ENCODE results near the gene UTS2B. TPM values are rescaled to one million over a fixed set of nuclear protein-coding genes. Genes with fewer than 3 reads are reported as not detected.

The UTS2B gene
- total and polyA plus RNA-seq, 9 donors, result 0.60 to 1.0 (median 0.92) TPM

DNA sequence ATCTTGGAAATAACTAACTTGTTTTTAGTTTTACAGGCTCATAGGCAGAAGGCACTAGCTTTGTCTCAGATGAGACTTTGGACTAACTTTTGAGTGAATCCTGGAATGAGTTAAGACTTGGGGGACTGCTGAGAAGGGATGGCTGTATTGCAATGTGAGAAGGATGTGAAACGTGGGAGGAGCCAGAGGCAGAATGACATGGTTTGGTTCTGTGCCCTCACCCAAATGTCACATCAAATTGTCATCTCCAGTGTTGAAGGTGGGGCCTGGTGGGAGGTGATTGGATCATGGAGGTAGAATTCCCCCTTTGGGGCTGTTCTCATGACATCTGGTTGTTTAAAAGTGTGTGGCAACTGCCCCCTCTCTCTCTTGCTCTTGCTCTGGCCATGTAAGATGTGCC, 29.9 kb downstream of the UTS2B start:
- Histone ChIP-seq H3K9me3 (no peaks in the 10 kb centered on the region), H3K4me3 (no peak overlapping the region), H3K4me1 (ENCODE audit: insufficient read depth) (no peaks in the 10 kb centered on the region), H3K27ac (no peak overlapping the region), H3K27me3 (no peaks in the 10 kb centered on the region), H3K36me3 (no peaks in the 10 kb centered on the region)
- WGBS, 3 donors, result 58 to 66% (median 63%) methylated on average over 1 of the region's 1 CpG
- intact Hi-C loops (cut with DNase I), result no loop called here
- no peak for DNase-seq
- no peak for TF ChIP-seq EP300 (IDR thresholded peaks at IDR 0.05)
- no peak for TF ChIP-seq POLR2A (IDR thresholded peaks at IDR 0.05)
- TF ChIP-seq, protein P1, sequence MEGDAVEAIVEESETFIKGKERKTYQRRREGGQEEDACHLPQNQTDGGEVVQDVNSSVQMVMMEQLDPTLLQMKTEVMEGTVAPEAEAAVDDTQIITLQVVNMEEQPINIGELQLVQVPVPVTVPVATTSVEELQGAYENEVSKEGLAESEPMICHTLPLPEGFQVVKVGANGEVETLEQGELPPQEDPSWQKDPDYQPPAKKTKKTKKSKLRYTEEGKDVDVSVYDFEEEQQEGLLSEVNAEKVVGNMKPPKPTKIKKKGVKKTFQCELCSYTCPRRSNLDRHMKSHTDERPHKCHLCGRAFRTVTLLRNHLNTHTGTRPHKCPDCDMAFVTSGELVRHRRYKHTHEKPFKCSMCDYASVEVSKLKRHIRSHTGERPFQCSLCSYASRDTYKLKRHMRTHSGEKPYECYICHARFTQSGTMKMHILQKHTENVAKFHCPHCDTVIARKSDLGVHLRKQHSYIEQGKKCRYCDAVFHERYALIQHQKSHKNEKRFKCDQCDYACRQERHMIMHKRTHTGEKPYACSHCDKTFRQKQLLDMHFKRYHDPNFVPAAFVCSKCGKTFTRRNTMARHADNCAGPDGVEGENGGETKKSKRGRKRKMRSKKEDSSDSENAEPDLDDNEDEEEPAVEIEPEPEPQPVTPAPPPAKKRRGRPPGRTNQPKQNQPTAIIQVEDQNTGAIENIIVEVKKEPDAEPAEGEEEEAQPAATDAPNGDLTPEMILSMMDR (IDR thresholded peaks at IDR 0.05), result no peak

DNA sequence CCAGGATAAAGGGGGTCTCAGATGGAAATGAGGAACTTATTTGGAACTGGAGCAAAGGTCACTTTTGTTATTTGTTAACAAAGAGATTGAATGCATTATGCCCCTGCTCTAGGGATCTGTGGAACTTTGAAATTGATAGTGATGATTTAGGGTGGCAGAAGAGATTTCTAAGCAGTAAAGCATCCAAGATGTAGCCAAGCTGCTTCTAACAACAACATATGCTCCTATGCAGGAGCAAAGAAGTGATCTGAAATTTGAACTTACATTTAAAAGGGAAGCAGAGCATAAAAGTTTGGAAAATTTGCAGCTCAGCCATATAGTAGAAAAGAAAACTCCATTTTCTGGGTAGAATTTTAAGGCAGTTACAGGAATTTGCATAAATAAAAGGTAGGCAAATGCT, 31.5 kb downstream of the UTS2B start:
- no peak for DNase-seq
- no peak overlapping the region for H3K4me3 ChIP-seq
- H3K9me3 ChIP-seq, result no peaks in the 10 kb centered on the region
- intact Hi-C loops (cut with DNase I), result no loop called here
- no peaks in the 10 kb centered on the region for H3K36me3 ChIP-seq
- TF ChIP-seq, protein P1 (IDR thresholded peaks at IDR 0.05), result no peak
- no peak for TF ChIP-seq EP300 (IDR thresholded peaks at IDR 0.05)
- no peak for TF ChIP-seq POLR2A (IDR thresholded peaks at IDR 0.05)
- H3K27ac ChIP-seq, result no peak overlapping the region
- no peaks in the 10 kb centered on the region for H3K4me1 ChIP-seq (ENCODE audit: insufficient read depth)
- no peaks in the 10 kb centered on the region for H3K27me3 ChIP-seq

DNA sequence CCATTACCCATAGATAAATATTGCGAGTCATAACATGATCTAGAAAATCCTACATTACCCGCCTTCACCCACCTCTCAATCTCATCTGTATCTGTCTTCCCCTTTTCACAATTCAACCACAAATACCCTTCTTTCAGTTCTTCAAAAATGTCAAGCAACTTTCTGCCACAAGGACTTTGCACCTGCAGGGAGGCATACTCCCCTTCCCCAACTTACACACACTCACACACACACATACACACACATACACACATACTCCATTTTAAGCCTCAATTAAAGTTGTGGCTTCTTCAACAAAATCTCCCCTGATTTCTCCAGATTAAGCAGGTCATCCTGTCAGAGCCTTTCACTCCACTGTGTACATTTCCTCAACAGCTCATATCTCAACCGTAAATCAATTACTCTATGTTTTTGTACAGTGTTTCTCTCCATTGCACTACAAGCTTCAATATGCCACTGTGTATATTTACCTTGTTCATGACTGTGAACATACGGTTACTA, 34.2 kb downstream of the UTS2B start:
- no peak for TF ChIP-seq POLR2A (IDR thresholded peaks at IDR 0.05)
- no peak for TF ChIP-seq EP300 (IDR thresholded peaks at IDR 0.05)
- TF ChIP-seq, protein P1 (IDR thresholded peaks at IDR 0.05), result no peak
- DNase-seq, result no peak
- WGBS, 3 donors, result 67 to 85% (median 75%) methylated on average over 4 of the region's 4 CpGs
- Histone ChIP-seq H3K4me3 (no peak overlapping the region), H3K36me3 (no peaks in the 10 kb centered on the region), H3K27ac (no peak overlapping the region), H3K27me3 (no peaks in the 10 kb centered on the region), H3K9me3 (no peaks in the 10 kb centered on the region), H3K4me1 (ENCODE audit: insufficient read depth) (no peaks in the 10 kb centered on the region)
- intact Hi-C loops (cut with DNase I), result no loop called here

DNA sequence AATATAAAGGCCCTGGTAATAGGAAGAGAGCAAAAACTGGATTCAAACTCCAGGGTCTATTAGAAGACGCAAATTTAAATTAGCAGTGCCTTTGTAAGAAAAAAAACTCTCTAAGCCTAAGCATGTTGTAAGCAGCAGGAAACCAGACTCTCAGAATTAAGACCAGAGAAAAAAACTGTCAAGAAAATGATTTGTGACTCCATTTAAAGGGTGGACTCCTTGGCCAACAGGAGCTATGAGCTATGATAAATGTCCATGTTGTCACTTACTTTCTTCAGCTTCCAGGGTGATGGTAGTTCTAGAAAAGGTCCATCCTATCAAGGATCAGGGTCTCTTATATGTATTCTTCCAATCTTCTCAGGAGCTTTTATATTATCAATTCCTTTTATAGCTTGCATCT, 36.0 kb downstream of the UTS2B start:
- TF ChIP-seq, protein P1 (IDR thresholded peaks at IDR 0.05), result no peak
- TF ChIP-seq EP300 (IDR thresholded peaks at IDR 0.05) (no peak), POLR2A (IDR thresholded peaks at IDR 0.05) (no peak)
- DNase-seq, result no peak
- Histone ChIP-seq H3K4me3 (no peak overlapping the region), H3K4me1 (ENCODE audit: insufficient read depth) (no peaks in the 10 kb centered on the region), H3K27ac (no peak overlapping the region), H3K36me3 (no peaks in the 10 kb centered on the region), H3K27me3 (no peaks in the 10 kb centered on the region), H3K9me3 (no peaks in the 10 kb centered on the region)
- intact Hi-C loops (cut with DNase I), result no loop called here
- 97 to 100% (median 99%) methylated on average over 1 of the region's 1 CpG for WGBS, 3 donors

All from ovary (tissue), 9 donors.